ENCODE data around the gene MGLL. TPM values are rescaled to one million over a fixed set of nuclear protein-coding genes. Genes with fewer than 3 reads are reported as not detected.

MGLL gene
- total and polyA plus RNA-seq, 9 of the 15 experiments (the other 6 are each of a cell fraction or from before 2014, with no cell fraction given): 0.12 to 0.32 (median 0.18) TPM; not detected in 6

GRCh38 chr3:127823426-127823857 lies 1.1 kb upstream of the MGLL start:
- FAIRE-seq: no peak
- no peaks in the 10 kb centered on the region for H3K79me2 ChIP-seq (ENCODE audit: control insufficient read depth, insufficient read depth, low read length)
- TF ChIP-seq POLR2B (IDR thresholded peaks at IDR 0.05; ENCODE audit: low read depth, partially characterized antibody) (no peak), MITF (IDR thresholded peaks at IDR 0.05) (no peak), ILK (tag; IDR thresholded peaks at IDR 0.05; ENCODE audit: borderline replicate concordance, low read depth) (no peak), CTCF (IDR thresholded peaks at IDR 0.05 in 2 of 3, conservative IDR thresholded peaks at IDR 0.05 in 1 of 3; ENCODE audit: insufficient read depth in 2 of 3, low read depth in 1 of 3, low read length in 3 of 3) (no peak), TRIM25 (IDR thresholded peaks at IDR 0.05; ENCODE audit: borderline replicate concordance) (no peak), NFE2L1 (tag; IDR thresholded peaks at IDR 0.05; ENCODE audit: borderline replicate concordance, low read depth) (no peak), ZBTB9 (CRISPR knock-in tag; IDR thresholded peaks at IDR 0.05) (no peak), TFAM (CRISPR knock-in tag; conservative IDR thresholded peaks at IDR 0.05) (no peak), ZNF589 (CRISPR knock-in tag; IDR thresholded peaks at IDR 0.05; ENCODE audit: low read depth) (no peak)
- TF ChIP-seq, protein P1, sequence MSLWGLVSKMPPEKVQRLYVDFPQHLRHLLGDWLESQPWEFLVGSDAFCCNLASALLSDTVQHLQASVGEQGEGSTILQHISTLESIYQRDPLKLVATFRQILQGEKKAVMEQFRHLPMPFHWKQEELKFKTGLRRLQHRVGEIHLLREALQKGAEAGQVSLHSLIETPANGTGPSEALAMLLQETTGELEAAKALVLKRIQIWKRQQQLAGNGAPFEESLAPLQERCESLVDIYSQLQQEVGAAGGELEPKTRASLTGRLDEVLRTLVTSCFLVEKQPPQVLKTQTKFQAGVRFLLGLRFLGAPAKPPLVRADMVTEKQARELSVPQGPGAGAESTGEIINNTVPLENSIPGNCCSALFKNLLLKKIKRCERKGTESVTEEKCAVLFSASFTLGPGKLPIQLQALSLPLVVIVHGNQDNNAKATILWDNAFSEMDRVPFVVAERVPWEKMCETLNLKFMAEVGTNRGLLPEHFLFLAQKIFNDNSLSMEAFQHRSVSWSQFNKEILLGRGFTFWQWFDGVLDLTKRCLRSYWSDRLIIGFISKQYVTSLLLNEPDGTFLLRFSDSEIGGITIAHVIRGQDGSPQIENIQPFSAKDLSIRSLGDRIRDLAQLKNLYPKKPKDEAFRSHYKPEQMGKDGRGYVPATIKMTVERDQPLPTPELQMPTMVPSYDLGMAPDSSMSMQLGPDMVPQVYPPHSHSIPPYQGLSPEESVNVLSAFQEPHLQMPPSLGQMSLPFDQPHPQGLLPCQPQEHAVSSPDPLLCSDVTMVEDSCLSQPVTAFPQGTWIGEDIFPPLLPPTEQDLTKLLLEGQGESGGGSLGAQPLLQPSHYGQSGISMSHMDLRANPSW (CRISPR knock-in tag; IDR thresholded peaks at IDR 0.05): no peak
- TF ChIP-seq, protein P2, sequence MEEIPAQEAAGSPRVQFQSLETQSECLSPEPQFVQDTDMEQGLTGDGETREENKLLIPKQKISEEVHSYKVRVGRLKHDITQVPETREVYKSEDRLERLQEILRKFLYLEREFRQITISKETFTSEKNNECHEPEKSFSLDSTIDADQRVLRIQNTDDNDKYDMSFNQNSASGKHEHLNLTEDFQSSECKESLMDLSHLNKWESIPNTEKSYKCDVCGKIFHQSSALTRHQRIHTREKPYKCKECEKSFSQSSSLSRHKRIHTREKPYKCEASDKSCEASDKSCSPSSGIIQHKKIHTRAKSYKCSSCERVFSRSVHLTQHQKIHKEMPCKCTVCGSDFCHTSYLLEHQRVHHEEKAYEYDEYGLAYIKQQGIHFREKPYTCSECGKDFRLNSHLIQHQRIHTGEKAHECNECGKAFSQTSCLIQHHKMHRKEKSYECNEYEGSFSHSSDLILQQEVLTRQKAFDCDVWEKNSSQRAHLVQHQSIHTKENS (CRISPR knock-in tag; IDR thresholded peaks at IDR 0.05): no peak

More at GRCh38 chr3:127823426-127823857, 1.1 kb upstream of the MGLL start:
- Histone ChIP-seq H3K9me1 (ENCODE audit: control insufficient read depth, insufficient read depth, low read length) (no peaks in the 10 kb centered on the region), H3K4me2 (ENCODE audit: insufficient read depth, low read length) (no peak overlapping the region), H4K20me1 (replicated peaks; ENCODE audit: control insufficient read depth, insufficient read depth, low read length) (no peaks in the 10 kb centered on the region), H3K36me3 (ENCODE audit: control insufficient read depth, insufficient read depth, low read length) (no peaks in the 10 kb centered on the region), H3K9me3 (replicated peaks; ENCODE audit: control insufficient read depth, insufficient read depth, low read depth, low read length) (no peaks in the 10 kb centered on the region), H3K27me3 (ENCODE audit: control insufficient read depth in 2 of 2, insufficient read depth in 2 of 2, low read length in 2 of 2) (peaks cover 22 to 37% of the 10 kb centered on the region in 2 experiments), H2AFZ (ENCODE audit: low read depth, low read length) (no peak overlapping the region), H3K4me1 (replicated peaks in 1 of 2; ENCODE audit: control insufficient read depth in 2 of 2, insufficient read depth in 2 of 2, low read length in 2 of 2) (peaks cover 0 to 9% of the 10 kb centered on the region in 2 experiments; a peak in 1 of 5 replicates), H3K4me3 (no peak overlapping the region), H3K27ac (ENCODE audit: extremely low read depth, low read depth, low read length) (no peak overlapping the region), H3K9ac (ENCODE audit: insufficient read depth in 1 of 2, low read depth in 2 of 2, low read length in 2 of 2) (no peak overlapping the region)
- CTCF ChIA-PET (ENCODE audit: low intra/inter-chr PET ratio): no interaction called here
- WGBS (ENCODE audit: insufficient coverage, low coverage, missing lambda C conversion rate): 55% methylated on average over 11 of the region's 14 CpGs
- ATAC-seq (no peak), DNase-seq (ENCODE audit: extremely low read depth in 1 of 4, low spot score in 3 of 4) (no peak)
- intact Hi-C loops (cut with micrococcal nuclease): no loop called here
- BruUV-seq (replicated peaks): no TSS peak
- POLR2A ChIA-PET: interaction anchor here (1.4 kb wide), 1 partner anchor 20 kb away, joined by 3 read pairs; no protein-coding TSS in a partner anchor
- in situ Hi-C loops (cut with MboI): no loop called here
